Measurements from ENCODE around the gene ABCA1.
A peak's percentile ranks its signal among the peaks of the same experiment; 100 is the strongest.
"Not testable (repeated sequence)": the region's sequence is repeated elsewhere in the genome, so short reads cannot be mapped to it uniquely, and the experiment has no call there.

The ABCA1 gene

DNA sequence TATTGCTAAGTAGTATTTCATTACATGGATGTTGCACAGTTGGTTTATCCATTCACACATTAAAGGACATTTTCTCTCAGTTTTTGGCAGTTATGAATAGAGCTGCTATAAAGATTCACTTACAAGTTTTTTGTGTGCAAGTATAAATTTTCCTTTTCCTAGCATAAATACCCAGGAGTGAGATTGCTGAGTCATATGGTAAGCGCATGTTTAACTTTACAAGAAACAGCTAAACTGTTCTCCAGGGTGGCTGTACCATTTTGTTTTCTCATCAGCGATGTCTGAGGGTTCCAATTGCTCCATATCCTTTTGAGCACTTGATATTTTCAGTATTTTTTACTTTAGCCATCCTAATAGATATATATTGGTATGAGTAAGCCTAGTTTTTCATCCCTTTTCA, 16.4 kb upstream of the ABCA1 start:
- no peak for DNase-seq

DNA sequence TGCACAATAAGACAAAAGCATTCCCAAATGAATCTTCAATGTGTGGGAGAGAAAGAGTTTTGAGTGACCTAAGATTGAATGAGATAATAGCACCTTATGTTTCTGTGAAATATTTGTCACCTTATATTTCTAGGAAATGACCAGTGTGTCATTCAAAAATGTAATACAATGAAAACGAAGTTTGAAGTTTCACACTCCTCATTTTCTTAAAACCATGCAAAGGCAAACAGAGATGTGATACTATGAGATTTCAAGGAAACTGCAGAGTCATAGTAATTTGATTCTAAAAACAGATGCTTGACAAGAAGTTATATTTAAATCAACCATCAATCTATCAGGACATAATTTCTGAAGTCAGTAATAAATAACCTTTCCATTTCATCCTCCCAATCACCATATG, 13.6 kb upstream of the ABCA1 start:
- DNase-seq, result no peak

GRCh38 chr9:104936291-104936690, 8.3 kb upstream of the ABCA1 start:
- DNase-seq, result no peak

DNA sequence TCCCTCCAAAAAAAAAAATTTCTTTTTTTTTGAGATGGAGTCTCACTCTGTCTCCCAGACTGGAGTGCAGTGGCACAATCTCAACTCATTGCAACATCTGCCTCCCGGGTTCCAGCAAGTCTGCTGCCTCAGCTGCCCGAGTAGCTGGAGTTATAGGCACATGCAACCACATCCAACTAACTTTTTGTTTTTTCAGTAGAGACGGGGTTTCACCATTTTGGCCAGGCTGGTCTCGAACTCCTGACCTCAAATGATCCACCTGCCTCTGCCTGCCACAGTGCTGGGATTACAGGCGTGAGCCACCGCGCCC, 7.5 kb upstream of the ABCA1 start:
- not testable (repeated sequence) for DNase-seq

DNA sequence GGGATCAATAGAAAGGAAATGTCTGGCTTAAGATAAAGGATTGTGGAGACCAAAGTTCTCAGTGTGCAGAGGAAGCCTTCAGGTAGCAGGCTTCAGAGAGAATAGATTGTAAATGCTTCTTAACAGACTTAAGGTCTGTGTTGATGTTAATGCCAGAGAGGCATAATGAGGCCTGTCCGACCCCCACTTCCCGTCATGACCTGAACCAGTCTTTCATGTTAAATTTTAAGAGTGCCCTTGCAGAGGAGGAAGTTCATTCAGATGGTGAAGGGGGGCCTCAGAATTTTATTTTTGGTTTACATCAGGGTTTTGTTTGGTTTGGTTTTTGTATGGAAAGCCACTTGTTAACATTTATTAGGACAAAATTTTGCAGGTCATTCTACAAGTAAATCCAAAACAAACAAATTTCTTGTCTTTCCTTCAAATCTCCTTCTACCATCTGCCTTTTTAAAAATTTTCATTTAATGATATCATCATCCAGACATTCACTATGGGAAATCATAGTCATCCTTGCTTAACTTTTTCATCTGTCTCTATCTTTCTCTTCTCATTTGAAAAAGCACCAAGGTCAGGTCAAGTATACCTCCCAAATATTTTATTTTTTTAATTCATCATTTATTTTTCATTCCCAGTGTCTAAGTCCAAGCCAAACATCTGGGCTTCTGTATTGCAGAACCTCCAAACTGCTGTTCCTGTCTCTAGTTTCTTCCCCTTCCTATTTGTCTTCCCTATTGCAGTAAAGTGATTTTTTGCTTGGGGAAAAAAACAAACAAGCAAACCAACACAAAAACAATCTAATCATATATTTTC, 6.9 kb upstream of the ABCA1 start:
- no peak for DNase-seq

DNA sequence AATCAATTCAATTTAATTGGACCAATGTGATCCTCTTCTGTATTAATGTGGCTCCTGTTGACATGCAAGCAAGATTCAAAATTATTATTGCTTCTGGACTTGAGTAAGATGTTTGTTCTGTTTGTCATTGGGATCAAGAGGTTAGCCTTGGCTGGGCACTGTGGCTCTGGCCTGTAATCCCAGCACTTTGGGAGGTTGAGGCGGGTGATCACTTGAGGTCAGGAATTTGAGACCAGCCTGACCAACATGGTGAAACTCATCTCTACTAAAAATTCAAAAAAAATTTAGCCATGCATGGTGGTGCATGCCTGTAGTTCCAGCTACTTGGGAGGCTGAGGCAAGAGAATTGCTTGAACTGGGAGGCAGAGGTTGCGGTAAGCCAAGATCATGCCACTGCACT, 5.1 kb upstream of the ABCA1 start:
- DNase-seq, result not testable (repeated sequence)

- DNase-seq, result no peak
These were observed 3.3 kb upstream of the ABCA1 start for GRCh38 chr9:104931256-104931655.

GRCh38 chr9:104927216-104927911, 591 bp downstream of the ABCA1 start:
- DNase-seq, result peak; percentile 84

DNA sequence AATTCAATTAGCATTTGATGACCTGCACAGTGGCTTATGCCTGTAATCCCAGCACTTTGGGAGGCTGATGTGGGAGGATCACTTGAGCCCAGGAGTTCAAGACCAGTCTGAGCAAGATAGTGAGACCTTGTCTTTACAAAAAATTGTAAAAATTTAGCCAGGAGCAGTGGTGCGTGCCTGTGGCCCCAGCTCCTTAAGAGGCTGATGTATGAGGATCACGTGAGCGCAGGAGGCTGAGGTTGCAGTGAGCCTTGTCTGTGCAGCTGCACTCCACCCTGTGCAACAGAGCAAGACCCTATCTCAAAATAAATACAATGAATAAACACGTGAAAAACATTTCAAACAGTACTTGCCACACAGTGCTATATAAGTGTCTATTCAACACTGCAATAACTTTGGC, 4.2 kb downstream of the ABCA1 start:
- no peak for DNase-seq

DNA sequence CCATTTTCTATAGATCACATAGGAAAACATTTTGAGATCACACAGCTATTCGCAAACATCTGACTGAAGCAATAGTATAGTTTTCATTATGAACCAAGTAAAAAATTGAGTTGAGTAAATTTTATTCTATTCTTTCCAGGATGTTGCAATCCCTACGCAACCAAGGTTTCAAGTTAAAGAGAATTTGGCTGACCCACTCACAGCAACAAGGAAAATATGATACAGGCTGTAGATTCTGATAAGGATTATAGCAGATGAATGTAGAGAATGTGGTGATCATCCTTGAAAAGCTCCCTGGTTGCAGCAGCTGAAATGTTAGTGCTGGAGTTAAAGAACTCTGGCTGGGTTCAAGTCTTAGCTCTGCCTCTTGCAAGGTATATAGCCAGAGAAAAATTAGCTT, 4.7 kb downstream of the ABCA1 start:
- no peak for DNase-seq

DNA sequence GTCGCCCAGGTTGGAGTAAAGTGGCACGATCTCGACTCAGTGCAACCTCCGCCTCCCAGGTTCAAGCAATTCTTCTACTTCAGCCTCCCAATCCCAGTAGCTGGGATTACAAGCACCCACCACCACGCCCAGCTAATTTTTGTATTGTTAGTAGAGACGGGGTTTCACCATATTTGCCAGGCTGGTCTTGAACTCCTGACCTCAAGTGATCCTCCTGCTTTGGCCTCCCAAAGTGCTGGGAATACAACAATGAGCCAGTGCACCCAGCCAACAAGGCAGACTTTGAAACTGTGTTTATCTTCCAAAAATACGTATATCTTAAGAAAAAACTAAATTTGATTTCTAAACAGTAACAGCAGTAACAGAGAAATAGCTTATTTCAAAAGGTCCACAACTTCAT, 5.2 kb downstream of the ABCA1 start:
- not testable (repeated sequence) for DNase-seq

DNA sequence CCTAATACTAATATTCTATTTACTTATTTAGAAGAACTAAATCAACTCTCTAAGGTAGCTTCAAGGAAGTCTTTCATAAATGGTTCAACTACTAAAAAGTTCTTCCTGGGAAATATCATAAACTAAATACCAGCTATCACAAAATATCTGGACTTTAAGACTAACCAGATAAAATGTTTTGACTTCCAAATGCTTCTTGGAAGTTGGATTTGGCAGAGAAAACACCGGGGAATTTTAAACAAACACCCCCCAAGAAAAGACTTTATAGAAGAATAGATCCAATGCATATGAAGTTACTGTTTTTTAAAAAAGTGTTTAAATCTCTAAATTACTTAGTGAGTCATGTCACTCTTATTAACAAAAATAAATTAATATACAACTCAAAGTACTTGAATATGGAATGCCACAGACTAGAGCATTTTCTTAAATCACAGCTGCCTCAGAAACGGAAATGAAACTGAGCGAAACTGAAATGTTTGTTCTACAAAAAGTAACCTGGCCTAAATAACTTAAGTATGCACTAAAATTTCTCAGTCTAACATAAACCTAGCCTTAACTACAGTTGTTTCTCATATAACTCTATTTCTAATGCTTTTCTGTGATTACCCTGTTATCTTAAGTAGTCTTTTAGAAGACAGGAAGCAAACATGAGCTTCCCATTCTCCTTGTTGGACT, 6.8 kb downstream of the ABCA1 start:
- DNase-seq, result no peak

- DNase-seq, result no peak
These were observed 12.2 kb downstream of the ABCA1 start for GRCh38 chr9:104915753-104916152.

DNA sequence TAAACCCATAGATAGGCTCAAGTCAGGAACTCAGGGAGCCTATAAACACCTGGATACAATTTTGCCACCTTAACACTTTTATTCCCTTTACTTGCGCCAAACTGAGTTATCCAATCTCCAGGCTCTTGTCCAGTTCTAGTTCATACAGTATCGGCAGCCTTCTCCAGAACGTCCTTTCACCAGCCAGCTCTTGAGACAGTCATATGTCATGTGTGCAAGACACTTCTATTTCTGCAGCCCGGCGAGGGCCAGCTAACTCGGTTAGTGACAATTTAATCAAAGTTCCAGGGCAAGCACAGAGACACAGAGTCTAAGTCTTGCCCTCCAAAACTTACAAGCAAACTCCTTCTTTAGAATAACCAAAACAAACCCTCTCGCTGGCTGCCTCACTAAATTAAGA, 12.9 kb downstream of the ABCA1 start:
- DNase-seq, result no peak

GRCh38 chr9:104914466-104914865, 13.5 kb downstream of the ABCA1 start:
- DNase-seq, result no peak

- no peak for DNase-seq
These were observed 15.3 kb downstream of the ABCA1 start for GRCh38 chr9:104912606-104913005.

DNA sequence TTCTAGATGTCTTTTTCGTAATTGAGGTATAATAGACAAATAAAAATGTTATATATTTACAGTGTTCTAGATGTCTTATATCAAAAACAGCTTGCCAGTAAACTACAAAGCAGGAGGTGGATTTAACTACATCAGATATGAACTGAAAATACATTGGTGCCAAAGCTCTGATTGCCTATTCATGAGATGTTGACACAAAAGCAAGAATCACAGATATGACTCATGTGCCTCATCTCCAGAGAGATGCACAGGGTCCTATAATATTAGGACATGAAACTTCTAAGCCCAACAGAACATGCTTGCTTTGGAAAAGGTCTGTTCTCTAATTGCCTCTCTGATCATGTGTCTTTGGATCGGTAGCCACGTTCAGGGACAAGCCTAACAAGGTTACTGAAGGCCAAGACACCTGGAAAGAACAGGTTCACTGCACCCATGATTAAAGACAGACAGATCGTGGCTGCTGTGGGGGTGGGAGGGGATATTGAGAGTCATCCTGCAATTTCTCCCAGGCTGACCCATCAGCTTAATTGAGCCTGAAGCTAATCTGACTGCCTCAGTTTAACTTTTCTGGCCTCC, 16.8 kb downstream of the ABCA1 start:
- no peak for DNase-seq

DNA sequence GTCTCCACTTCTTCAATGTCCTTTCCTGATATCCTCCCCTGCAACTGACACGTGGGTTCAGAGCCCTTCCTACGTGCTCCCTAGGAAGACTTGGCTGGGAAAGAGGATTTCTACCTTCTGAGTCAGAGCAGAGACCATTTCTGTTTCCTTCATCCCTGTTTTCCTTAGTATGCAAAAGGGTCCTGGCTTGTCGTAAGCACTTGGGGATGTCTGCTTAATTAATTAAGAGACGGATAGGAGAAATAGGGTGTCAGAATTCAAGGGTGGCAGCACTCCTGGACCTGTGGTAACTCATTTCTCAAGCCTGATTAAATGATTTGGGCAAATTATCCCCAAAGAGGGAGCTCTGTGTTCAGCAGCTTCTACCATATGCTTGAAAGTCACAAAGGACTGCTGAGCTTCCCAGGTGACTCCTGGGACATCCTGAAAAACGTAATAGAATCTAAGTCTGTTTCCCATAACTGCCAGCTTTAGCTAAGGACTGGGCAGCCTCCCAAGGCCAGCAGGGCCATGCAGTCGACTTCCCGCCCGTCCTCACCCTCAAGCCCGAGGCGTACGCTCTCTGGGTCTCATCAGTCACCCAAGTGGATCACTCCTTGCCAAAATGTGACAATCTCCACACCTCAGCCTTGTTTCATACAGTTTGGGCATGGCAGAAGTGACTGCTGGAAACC, 20.5 kb downstream of the ABCA1 start:
- DNase-seq, result no peak

DNA sequence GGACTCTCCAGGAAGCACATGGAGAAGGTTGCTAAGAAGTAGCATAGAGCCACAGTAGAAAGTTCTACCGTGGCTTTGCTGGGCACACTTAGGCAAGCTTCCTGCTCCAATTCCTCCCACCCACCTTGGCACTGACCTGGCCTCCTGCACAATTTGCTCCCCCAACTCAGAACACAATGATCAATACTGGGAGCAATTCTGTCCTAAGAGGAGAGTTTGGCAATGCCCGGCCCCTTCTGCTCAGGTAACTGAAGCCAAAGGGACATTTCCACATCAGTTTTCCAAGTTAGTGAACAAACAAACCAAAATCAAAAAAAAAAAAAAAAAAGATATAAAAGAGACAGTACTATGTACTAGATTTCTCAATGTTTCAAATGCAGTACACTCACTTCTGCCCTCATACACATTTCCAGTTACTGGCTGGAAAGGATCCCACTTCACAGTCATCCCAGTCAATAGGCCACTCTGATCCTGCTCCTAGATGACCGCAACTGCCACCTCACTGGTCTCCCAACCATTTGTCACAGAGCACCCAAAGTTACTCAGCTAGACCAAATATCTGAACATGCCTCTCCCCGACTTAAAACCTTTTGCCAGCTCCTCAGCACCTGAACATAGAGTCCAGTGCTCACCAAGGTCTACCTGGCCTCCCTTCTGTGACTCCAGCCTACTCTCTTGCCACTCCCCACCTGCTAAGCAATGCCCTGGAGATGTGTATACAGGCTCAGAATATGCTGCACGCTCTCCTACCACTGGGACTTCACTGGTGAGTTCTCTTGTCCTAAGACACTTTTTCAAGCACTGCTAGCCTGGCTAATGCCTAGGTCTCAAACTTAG, 21.3 kb downstream of the ABCA1 start:
- no peak for DNase-seq

DNA sequence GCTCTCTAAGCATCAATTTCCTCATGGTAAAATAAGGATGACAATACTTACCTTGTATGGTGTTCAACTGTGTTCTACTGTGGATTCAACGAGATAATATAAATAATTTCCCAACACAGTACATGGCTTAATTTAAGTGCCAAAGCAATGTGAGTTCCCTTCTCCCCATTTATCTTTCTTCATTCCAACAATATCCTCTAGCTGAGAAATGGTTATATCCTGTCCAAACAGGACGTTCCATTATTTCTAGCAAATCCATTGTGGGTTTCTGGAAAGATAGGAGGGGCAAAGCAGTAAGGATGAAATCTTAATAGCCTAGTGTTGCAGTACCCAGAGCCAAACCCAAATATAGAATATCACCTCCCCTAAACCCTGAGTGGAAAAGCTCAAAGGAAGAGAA, 22.0 kb downstream of the ABCA1 start:
- DNase-seq, result no peak

- DNase-seq, result no peak
These were observed 22.6 kb downstream of the ABCA1 start for GRCh38 chr9:104905153-104905901.

- peak; percentile 34 for DNase-seq
These were observed 24.3 kb downstream of the ABCA1 start for GRCh38 chr9:104903609-104904008.

All from retina (tissue), 1 donor.